GM20431 (cell line): ENCODE measurements around the gene UCN.
"Not testable (repeated sequence)": the region's sequence is repeated elsewhere in the genome, so short reads cannot be mapped to it uniquely, and the experiment has no call there.

Experiments used
- in situ Hi-C: fragments of 300-500 bp; cut with MseI, MboI; formaldehyde crosslinking; loops from one replicate; pipeline ENCODE4 v1.15.0; 2020; ENCODE audit warnings: low sequenced_read_pairs; ENCODE audit not compliant: unreplicated experiment

UCN gene

GRCh38 chr2:27316655-27317412, 8.6 kb upstream of the UCN start:
- in situ Hi-C loops = no loop called here

- in situ Hi-C loops = no loop called here
Observed at GRCh38 chr2:27315122-27315521, 6.9 kb upstream of the UCN start.

- in situ Hi-C loops = no loop called here
Observed at GRCh38 chr2:27314709-27315108, 6.5 kb upstream of the UCN start.

GRCh38 chr2:27313882-27314645, 5.8 kb upstream of the UCN start:
- in situ Hi-C loops = no loop called here

GRCh38 chr2:27312152-27312551, 3.9 kb upstream of the UCN start:
- in situ Hi-C loops = no loop called here

- in situ Hi-C loops = no loop called here
Observed at GRCh38 chr2:27309651-27310050, 1.4 kb upstream of the UCN start.

- in situ Hi-C loops = no loop called here
Observed at GRCh38 chr2:27307545-27308358, 493 bp downstream of the UCN start.

GRCh38 chr2:27307287-27307544, 1.0 kb downstream of the UCN start:
- in situ Hi-C loops = no loop called here

- in situ Hi-C loops = no loop called here
Observed at GRCh38 chr2:27306573-27307286, 1.5 kb downstream of the UCN start.

GRCh38 chr2:27306136-27306535, 2.1 kb downstream of the UCN start:
- in situ Hi-C loops = no loop called here

GRCh38 chr2:27305516-27305915, 2.7 kb downstream of the UCN start:
- in situ Hi-C loops = no loop called here

- in situ Hi-C loops = no loop called here
Observed at GRCh38 chr2:27304488-27305240, 3.6 kb downstream of the UCN start.

GRCh38 chr2:27303093-27304025, 4.9 kb downstream of the UCN start:
- in situ Hi-C loops = no loop called here

GRCh38 chr2:27300606-27301005, 7.6 kb downstream of the UCN start:
- in situ Hi-C loops = not testable (repeated sequence)

- in situ Hi-C loops = loop anchor here (25.0 kb wide), 2 partner anchors 336 to 461 kb away; partner anchors contain the start of genes DPYSL5 and MAPRE3
Observed at GRCh38 chr2:27298391-27299080, 9.7 kb downstream of the UCN start.

- in situ Hi-C loops = loop anchor here (25.0 kb wide), 2 partner anchors 335 to 460 kb away; partner anchors contain the start of genes DPYSL5 and MAPRE3
Observed at GRCh38 chr2:27297195-27297594, 11.1 kb downstream of the UCN start.

GRCh38 chr2:27296481-27296880, 11.8 kb downstream of the UCN start:
- in situ Hi-C loops = loop anchor here (25.0 kb wide), 2 partner anchors 334 to 459 kb away; partner anchors contain the start of genes DPYSL5 and MAPRE3

GRCh38 chr2:27294928-27295327, 13.3 kb downstream of the UCN start:
- in situ Hi-C loops = loop anchor here (25.0 kb wide), 2 partner anchors 333 to 458 kb away; partner anchors contain the start of genes DPYSL5 and MAPRE3
